HuH-7 (cell line): ENCODE results near the gene MRPL33.
A peak's percentile ranks its signal among the peaks of the same experiment; 100 is the strongest.
"Not testable (repeated sequence)": the region's sequence is repeated elsewhere in the genome, so short reads cannot be mapped to it uniquely, and the experiment has no call there.

Experiments used
- DNase-seq: peaks from one replicate; pipeline ENCODE4 v3.0.0; 2011; ENCODE audit warnings: low spot score

MRPL33 gene

GRCh38 chr2:27741673-27742072 lies 29.8 kb upstream of the MRPL33 start:
- DNase-seq: no peak

GRCh38 chr2:27742571-27742970 lies 28.9 kb upstream of the MRPL33 start:
- DNase-seq: no peak

GRCh38 chr2:27745494-27745893 lies 26.0 kb upstream of the MRPL33 start:
- not testable (repeated sequence) for DNase-seq

GRCh38 chr2:27746325-27746724 lies 25.2 kb upstream of the MRPL33 start:
- no peak for DNase-seq

- DNase-seq: no peak
Observed at GRCh38 chr2:27747827-27748352, 23.6 kb upstream of the MRPL33 start.

GRCh38 chr2:27748803-27749554 lies 22.5 kb upstream of the MRPL33 start:
- not testable (repeated sequence) for DNase-seq

- DNase-seq: no peak
Observed at GRCh38 chr2:27751377-27751776, 20.1 kb upstream of the MRPL33 start.

GRCh38 chr2:27752551-27753237 lies 18.8 kb upstream of the MRPL33 start:
- peak; percentile 39 for DNase-seq

GRCh38 chr2:27754138-27754588 lies 17.4 kb upstream of the MRPL33 start:
- peak; percentile 64 for DNase-seq

GRCh38 chr2:27754831-27755230 lies 16.7 kb upstream of the MRPL33 start:
- no peak for DNase-seq

GRCh38 chr2:27756091-27756490 lies 15.4 kb upstream of the MRPL33 start:
- no peak for DNase-seq

- DNase-seq: no peak
Observed at GRCh38 chr2:27756544-27757498, 14.7 kb upstream of the MRPL33 start.

- DNase-seq: peak; percentile 53
Observed at GRCh38 chr2:27762951-27763906, 8.3 kb upstream of the MRPL33 start.

- DNase-seq: no peak
Observed at GRCh38 chr2:27763907-27764267, 7.6 kb upstream of the MRPL33 start.

- DNase-seq: not testable (repeated sequence)
Observed at GRCh38 chr2:27764526-27764925, 7.0 kb upstream of the MRPL33 start.

- DNase-seq: no peak
Observed at GRCh38 chr2:27765621-27766286, 5.8 kb upstream of the MRPL33 start.

GRCh38 chr2:27766287-27766661 lies 5.2 kb upstream of the MRPL33 start:
- no peak for DNase-seq

GRCh38 chr2:27771202-27771547 lies 344 bp upstream of the MRPL33 start:
- no peak for DNase-seq

GRCh38 chr2:27772804-27773203 lies 1.3 kb downstream of the MRPL33 start:
- DNase-seq: no peak

GRCh38 chr2:27773959-27774358 lies 2.4 kb downstream of the MRPL33 start:
- DNase-seq: no peak

- no peak for DNase-seq
Observed at GRCh38 chr2:27776097-27776496, 4.6 kb downstream of the MRPL33 start.
